ENCODE data around the gene APCDD1L. TPM values are rescaled to one million over a fixed set of nuclear protein-coding genes. Genes with fewer than 3 reads are reported as not detected.

APCDD1L gene
- total and polyA plus RNA-seq, 8 donors = 0.16 to 1.8 (median 0.32) TPM

GRCh38 chr20:58452667-58453255 lies 62.4 kb downstream of the APCDD1L start:
- 45 to 46% methylated on average over 4 of the region's 4 CpGs for WGBS, 2 donors
- no peaks in the 10 kb centered on the region for H3K36me3 ChIP-seq
- H3K4me1 ChIP-seq = no peaks in the 10 kb centered on the region
- H3K27ac ChIP-seq = no peak overlapping the region
- FAIRE-seq = no peak
- no peak for ATAC-seq
- no peak for DNase-seq
- H3K4me3 ChIP-seq = no peak overlapping the region
- intact Hi-C loops (cut with DNase I) = no loop called here
- TF ChIP-seq CTCF (IDR thresholded peaks at IDR 0.05) = no peak
- H3K27me3 ChIP-seq = no peaks in the 10 kb centered on the region
- no peaks in the 10 kb centered on the region for H3K9me3 ChIP-seq

GRCh38 chr20:58450254-58450653 lies 64.9 kb downstream of the APCDD1L start:
- no peak for ATAC-seq
- Histone ChIP-seq H3K27me3 (no peaks in the 10 kb centered on the region), H3K36me3 (no peaks in the 10 kb centered on the region), H3K27ac (no peak overlapping the region), H3K9me3 (no peaks in the 10 kb centered on the region), H3K4me3 (no peak overlapping the region), H3K4me1 (no peaks in the 10 kb centered on the region)
- no peak for FAIRE-seq
- no peak for TF ChIP-seq CTCF (IDR thresholded peaks at IDR 0.05)
- intact Hi-C loops (cut with DNase I) = no loop called here
- no peak for DNase-seq
- WGBS, 2 donors = 87 to 89% methylated on average over 10 of the region's 10 CpGs

GRCh38 chr20:58449681-58450221 lies 65.4 kb downstream of the APCDD1L start:
- intact Hi-C loops (cut with DNase I) = loop anchor here in 2 of 3 donors (5.0 to 10.0 kb wide), 2 partner anchors 205 to 212 kb away; no protein-coding TSS in a partner anchor
- H3K27ac ChIP-seq = no peak overlapping the region
- no peak overlapping the region for H3K4me3 ChIP-seq
- no peaks in the 10 kb centered on the region for H3K9me3 ChIP-seq
- no peaks in the 10 kb centered on the region for H3K36me3 ChIP-seq
- no peak for DNase-seq
- WGBS, 2 donors = 76 to 81% methylated on average over 10 of the region's 10 CpGs
- no peaks in the 10 kb centered on the region for H3K4me1 ChIP-seq
- no peaks in the 10 kb centered on the region for H3K27me3 ChIP-seq
- FAIRE-seq = no peak
- no peak for TF ChIP-seq CTCF (IDR thresholded peaks at IDR 0.05)
- no peak for ATAC-seq

- TF ChIP-seq CTCF (IDR thresholded peaks at IDR 0.05) = no peak
- WGBS, 2 donors = 87 to 90% methylated on average over 4 of the region's 4 CpGs
- intact Hi-C loops (cut with DNase I) = loop anchor here in 2 of 3 donors (5.0 to 10.0 kb wide), 2 partner anchors 204 to 212 kb away; no protein-coding TSS in a partner anchor
- ATAC-seq (no peak), DNase-seq (no peak), FAIRE-seq (no peak)
- Histone ChIP-seq H3K4me1 (no peaks in the 10 kb centered on the region), H3K27ac (no peak overlapping the region), H3K36me3 (no peaks in the 10 kb centered on the region), H3K9me3 (no peaks in the 10 kb centered on the region), H3K27me3 (no peaks in the 10 kb centered on the region), H3K4me3 (no peak overlapping the region)
Observed at GRCh38 chr20:58448958-58449357, 66.2 kb downstream of the APCDD1L start.
